HG03439 (cell line): Measurements from ENCODE around the gene MGAT5B.
"Not testable (repeated sequence)": the region's sequence is repeated elsewhere in the genome, so short reads cannot be mapped to it uniquely, and the experiment has no call there.

Experiments used
- ATAC-seq: cut with Tn5 transposase; IDR thresholded peaks from one replicate; pipeline ENCODE4 v1.9.1; 2021; ENCODE audit warnings: mild to moderate bottlenecking, moderate library complexity; ENCODE audit not compliant: unreplicated experiment

MGAT5B gene, protein sequence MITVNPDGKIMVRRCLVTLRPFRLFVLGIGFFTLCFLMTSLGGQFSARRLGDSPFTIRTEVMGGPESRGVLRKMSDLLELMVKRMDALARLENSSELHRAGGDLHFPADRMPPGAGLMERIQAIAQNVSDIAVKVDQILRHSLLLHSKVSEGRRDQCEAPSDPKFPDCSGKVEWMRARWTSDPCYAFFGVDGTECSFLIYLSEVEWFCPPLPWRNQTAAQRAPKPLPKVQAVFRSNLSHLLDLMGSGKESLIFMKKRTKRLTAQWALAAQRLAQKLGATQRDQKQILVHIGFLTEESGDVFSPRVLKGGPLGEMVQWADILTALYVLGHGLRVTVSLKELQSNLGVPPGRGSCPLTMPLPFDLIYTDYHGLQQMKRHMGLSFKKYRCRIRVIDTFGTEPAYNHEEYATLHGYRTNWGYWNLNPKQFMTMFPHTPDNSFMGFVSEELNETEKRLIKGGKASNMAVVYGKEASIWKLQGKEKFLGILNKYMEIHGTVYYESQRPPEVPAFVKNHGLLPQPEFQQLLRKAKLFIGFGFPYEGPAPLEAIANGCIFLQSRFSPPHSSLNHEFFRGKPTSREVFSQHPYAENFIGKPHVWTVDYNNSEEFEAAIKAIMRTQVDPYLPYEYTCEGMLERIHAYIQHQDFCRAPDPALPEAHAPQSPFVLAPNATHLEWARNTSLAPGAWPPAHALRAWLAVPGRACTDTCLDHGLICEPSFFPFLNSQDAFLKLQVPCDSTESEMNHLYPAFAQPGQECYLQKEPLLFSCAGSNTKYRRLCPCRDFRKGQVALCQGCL

DNA sequence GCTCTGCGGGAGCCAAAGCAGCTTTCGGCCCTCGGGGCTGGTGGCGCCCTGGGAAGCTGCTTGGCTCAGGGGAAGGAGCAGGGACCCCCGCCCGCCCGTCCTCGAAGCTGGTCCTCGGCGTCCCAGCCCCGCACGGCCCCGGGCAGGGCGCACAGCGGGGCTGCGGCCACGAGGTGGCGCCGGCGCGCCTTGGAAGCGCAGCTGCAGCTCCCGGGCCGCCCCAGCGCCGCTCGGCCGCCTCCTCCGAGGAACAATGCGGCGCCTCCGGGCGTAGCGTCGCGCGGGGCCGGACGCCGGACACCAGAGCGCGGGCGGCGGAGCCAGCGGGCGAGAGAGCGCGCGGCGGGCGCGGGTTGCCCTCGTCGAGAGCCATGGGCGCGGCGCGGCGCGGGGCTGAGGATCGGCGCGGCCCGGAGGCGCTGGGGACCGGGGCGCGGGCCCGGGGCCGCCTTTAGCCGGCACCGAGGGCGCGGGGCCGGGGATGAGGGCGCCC is at the start of gene MGAT5B:
Gene MGAT5B (plus strand): TSS at position 229 of the 493 bp plus-strand sequence. CDS start 626 bp downstream, outside the sequence.
- peak; percentile 68 for ATAC-seq

DNA sequence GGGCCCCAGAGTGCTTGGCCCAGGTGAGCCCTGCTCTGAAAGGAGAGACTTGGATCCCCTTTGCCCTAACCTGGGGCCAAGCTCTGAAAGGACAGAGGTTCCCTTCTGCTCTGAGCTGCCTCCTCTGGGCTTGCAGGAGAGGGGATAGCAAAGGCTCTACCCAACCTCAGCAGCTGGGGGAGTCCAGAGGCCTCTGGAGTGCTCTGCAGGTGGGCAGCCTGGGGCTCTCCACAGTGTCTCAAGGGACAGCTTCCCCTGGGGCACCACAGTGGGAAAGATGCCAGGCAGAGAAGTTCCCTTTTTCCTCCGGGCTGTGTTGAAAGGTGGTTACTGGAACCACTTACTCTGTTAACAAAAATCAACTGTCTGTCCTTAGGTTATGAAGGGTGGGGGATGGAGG is 48.2 kb upstream of the MGAT5B start:
- no peak for ATAC-seq

DNA sequence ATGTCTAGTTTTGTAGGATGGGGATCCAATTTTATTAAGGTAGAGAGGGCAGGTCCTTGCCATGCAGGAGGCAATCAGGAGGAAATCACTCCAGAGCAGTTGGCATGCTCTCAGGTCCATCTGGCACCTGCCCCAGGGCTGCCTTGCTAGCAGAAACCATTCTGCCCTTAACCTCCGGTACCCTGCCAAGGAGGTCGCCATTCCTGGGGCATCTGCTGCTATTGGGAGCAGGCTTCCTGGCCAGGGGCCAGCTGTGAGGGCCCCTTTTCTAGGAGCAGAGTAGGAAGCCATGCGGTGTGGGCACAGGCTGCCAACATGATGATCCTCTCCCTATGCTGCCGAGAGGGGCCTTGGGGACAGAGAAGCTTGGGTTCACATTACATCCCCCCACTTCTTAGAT is 47.6 kb upstream of the MGAT5B start:
- ATAC-seq: no peak

DNA sequence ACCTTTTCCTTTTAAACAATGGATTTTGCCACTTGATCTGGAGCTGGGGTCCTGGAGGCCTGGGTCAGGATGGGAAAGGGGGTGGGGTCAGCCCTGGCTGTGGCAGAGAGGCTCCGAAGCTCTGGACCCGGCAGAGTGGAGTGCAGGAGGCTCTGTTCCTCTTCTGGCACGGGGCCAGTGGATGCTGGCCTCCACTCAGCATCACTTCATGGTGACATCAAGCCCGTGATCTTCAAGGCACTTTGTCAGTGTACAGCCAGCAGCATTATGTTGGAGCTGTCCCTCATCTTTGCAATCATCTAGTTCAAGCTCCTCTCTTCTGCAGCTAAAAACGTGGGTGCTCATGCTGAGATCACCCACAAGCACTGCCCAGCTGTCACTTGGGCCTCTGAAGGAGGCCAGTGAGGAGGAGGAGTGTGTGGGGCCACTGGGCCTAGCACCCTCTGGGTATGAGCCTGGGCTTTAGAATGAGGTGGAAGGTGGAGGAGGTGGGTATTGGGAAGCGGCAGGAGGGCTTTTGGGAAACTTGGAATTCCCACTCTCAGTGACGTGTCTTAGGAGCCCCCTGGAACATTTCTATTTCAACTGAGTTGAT is 45.9 kb upstream of the MGAT5B start:
- ATAC-seq: no peak

DNA sequence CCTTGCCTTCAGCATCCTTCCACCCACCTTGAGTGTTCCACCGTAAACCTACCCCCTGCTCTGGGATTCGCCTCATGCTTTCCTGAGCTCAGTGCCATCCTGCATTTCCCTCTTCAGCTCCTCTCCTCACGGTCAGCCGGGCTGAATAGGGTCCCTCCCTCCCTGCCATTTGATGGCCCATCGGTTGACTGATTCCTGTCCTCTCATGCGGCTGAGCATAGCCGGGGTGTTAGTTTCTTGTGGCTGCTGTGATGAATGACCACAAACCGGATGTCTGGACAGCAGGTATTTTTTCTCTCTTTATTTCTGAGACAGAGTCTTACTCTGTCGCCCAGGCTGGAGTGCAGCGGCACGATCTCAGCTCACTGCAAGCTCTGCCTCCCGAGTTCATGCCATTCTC is 44.1 kb upstream of the MGAT5B start:
- no peak for ATAC-seq

DNA sequence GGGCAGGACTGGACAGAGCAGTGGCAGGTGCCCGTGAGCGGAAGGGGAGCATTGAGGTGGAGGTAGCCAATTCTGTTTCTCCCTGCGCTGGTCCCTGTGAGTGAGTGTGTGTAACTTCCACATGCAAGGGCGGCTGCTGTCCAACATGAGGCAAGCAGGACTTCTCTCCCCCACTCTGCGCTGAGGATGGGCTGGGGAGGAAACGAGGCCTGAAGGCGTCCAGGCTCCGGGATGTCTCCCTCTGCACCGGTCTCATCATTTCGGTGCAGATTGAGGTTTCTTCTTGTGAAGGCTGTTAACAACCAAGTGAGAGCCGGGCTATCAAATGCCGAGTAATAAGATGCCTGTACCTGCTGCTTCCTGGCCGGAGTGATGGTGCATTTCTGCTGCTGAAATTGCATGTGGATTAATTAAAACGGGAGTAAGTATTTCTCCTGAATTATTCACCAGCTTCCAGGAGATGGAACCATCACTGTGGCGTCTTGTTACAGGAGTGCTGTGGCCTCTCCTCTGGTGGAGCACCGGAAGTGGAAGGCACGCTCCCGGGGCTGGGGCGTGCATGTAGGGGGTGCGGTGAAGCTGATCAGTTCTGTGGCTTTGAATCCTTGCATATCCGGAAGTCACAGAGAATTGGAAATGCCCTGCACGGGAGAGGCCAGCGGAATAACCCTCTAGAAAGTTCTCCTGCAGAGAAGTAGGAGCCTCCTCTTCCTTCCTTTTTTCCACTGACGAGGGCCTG is 41.7 kb upstream of the MGAT5B start:
- ATAC-seq: no peak

DNA sequence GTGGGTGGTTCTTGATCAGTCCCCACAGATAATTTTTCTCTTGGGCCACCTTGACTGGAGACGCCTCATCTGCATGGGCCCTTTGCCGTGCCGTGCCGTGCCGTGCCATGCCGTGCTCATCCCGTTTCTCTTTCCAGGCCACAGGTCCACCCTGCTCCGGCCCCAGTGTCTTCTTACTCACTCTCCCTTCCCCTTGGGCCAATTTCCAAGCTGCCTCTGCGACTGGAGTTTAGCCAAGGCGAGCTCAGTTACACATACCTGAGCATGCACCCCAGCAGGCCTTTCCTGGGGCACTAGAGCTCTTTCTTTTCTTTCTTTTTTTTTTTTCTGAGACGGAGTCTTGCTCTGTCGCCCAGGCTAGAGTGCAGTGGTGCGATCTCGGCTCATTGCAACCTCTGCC is 40.5 kb upstream of the MGAT5B start:
- ATAC-seq: no peak

DNA sequence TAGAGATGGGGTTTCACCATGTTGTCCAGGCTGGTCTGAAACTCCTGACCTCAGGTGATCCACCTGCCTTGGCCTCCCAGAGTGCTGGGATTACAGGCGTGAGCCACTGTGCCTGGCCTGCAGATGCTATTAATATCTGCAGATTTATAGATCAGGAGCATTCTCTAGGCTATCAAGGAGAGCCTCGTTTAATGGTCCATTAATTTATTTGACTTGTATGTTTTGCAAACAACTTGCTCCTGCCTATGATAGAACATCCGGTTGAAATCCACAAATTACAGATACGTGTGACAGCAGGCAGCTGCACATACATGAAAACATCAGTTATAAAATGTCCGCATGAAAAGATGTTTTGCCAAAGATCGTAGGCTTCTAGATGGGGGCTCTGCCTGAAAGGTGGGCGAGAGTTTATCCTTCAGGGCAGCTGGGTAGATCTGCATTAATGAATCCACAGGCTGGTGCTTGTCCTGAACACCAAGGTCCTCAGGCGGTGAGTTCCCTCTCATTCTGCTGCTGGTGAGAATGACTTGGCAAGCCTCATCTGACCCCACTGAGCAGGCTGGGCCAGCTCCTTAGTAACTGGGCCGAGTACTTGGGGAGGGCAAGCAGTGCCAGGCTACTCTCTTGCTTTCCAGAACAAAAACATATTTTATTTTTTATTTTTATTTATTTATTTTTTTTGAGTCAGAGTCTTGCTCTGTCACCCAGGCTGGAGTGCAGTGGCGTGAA is 37.1 kb upstream of the MGAT5B start:
- ATAC-seq: no peak

DNA sequence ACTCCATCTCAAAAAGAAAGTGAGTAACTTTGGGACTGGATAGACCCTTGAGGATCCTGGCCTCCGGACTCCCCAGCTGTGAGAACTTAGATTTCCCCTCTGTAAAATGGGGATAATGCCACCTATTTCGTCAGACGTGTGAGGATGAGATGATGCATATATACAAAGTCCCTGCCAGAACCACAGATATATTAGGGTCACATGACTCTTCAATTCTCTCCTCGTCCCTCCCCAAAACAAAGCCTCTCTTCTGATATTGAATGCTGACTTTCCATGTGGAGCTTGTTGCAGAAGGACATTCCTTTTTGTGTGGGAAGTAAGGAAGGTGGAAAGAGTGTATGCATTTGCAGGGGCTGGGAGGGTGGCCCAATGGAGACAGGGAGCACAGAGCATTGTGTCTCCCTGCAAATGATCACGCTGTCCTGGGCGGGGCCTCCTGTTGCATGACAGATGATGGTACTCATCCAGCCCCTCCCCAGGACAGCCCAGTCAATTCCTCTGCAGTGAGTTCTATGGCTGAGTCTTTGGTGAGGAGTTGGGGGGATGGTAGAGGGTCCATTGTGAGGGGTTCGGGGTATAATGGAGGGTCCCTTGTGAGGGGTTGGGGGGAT is 35.1 kb upstream of the MGAT5B start:
- no peak for ATAC-seq

DNA sequence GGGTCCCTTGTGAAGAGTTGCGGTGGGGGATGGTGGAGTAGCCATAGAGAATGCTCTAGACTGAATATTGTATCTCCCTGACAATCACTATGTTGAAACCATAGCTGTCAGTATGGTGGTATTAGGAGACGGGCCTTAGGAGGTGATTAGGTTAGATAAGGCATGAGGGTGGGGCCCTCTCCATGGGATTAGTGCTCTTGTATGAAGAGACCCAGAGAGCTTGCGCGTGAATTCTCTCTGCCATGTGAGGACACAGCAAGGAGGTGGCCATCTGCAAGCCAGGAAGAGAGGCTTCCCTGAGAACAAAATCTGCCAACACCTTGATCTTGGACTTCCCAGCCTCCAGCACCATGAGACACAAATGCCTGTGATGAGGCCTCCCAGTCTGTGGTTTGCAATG is 34.5 kb upstream of the MGAT5B start:
- no peak for ATAC-seq

DNA sequence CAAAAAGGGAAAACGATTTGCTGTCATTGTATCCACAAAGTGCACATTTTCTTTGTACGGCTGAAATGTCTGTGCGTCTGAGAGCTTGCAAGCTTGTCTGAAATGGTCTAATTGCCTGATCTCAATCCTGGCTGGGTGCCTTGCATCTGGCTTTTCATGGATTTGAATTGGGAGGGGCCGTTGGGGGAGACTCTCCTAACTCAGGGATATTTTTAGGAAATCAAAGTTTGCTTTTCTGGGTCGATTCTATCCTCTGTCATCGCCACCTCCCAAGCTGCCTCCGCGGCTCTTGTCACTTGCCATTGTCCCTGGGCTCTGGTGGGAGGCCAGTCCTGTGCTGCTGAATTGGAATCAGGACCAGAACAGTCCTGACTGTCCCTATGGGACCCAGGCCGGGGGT is 33.3 kb upstream of the MGAT5B start:
- no peak for ATAC-seq

DNA sequence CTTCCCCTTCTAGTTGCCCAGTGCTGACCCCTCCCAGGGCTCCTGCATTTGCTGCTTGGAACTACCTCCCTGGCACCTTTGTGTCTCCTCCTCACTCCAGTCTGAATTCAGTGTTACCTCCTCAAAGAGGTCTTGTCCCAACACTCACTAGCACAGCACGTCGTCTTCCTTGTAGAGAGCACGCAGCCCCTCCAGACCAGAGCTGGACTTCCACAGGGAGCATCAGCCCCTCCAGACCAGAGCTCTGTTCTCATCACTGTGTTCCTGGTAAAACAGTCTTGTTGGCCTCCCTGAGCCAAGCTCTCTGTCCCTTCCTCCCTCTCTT is 27.8 kb upstream of the MGAT5B start:
- no peak for ATAC-seq

DNA sequence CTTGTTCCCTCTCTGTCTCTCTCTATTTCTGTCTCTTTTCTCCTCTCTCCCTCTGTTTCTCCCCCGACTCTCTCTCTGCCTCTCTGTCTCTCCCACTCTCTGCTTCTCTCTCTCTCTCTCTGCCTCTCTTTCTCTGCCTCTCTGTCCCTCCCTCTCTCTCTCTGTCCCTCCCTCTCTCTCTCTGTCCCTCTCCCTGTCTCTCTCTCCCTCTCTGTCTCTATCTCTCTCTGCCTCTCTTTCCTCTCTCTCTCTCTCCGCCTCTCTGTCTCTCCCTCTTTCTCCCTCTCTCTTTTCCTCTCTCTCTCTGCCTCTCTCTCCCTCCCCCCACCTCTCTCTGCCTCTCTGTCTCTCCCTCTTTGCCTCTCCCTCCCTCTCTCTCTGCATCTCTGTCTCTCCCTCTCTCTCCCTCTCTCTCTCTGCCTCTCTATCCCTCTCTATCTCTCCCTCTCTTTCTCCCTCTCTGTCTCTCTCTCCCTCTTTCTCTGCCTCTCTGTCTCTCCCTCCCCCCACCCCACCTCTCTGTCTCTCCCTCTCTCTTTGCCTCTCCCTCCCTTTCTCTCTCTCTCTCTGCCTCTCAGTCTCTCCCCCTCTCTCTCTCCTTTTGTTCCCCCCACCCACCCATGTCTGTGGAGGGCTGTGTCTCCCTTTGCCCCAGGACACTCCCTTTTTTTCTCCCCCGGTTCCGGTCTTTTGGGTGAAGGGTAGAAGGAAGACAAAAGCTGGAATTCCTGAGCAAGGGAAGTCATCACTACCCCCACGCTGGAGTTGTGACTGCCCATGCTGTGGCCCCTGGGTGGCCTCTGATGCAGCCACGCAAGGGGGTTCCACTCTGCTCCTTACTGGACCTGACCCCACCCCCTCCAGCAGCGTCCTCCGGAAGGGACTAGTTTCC is 27.1 kb upstream of the MGAT5B start:
- ATAC-seq: no peak

DNA sequence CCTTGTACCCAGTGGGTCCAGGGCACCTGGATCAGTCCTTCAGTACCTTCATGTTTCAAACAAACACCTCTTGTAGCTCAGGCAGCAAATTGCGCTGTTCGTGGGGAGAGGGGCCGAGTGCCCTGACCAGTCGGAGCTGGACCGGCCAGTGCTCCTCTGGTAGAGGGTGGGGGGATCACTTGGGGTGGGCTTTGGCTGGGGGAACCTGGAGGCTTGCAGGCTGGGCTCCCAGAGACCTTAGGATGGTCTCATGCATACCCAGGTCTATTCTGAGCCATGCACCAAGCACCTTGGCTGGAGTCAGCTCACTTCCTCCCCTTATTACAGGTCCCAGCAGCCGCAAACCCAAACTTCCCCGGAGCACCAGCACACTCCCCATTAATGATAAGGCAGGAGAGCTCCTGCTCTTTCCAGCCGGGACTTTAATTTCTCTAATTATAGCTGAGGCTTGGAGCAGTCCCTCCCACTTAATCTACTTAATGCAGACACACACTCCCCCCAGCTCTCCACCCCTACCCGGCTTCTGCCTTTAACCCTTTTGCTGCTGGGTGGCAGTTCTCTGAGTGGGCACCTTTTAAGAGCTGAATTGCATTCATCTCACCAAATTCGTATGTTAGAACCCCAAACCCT is 26.3 kb upstream of the MGAT5B start:
- ATAC-seq: no peak

DNA sequence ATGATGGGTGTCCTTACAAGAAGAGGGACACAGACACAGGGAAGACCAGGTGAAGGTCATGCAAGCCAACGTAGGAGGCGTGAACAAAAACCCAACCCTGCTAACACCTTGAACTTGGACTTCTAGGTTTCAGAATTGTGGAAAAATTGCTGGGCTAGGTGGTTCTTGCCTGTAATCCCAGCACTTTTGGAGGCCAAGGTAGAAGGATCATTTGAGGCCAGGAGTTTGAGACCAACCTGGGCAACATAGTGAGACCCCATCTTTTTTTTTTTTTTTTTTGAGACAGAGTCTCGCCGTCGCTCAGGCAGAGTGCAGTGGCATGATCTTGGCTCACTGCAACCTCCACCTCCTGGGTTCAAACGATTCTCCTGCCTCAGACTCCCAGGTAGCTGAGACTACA is 25.1 kb upstream of the MGAT5B start:
- ATAC-seq: not testable (repeated sequence)

DNA sequence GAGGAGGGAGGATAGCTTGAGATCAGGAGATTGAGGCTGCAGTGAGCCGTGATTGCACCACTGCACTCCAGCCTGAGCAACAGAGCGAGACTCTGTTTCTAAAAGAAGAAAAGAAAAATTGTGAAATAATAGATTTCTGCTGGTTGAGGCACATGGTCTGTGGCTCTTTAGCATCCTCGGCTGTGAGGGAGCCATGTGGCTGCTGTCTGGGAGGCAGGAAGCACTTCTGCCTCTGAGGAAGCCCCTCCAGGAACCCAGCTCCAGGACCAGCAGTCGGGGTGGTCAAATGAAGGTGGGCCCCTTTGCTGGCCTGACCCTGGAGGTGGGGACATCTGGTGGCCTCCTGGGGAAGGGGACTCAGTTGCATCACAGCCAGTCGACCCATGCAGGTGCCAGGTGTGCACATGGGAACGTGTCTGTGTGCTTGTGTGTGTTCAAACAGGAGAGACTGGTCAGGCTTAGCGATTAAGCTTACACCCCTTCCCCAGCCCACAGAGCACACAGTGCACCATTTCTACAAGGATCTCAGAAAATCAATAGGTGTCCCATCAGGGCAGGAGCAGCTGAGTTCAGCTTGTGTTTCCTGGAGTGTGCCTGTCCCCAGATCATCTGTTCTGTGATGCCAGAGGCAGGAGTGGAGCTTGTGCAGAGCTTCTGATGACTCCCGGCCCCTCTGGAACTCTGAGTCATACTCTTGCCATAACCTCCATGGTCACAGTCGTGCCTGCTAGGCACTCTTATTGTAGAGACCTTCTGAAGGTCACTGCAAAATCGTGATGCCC is 24.3 kb upstream of the MGAT5B start:
- no peak for ATAC-seq

DNA sequence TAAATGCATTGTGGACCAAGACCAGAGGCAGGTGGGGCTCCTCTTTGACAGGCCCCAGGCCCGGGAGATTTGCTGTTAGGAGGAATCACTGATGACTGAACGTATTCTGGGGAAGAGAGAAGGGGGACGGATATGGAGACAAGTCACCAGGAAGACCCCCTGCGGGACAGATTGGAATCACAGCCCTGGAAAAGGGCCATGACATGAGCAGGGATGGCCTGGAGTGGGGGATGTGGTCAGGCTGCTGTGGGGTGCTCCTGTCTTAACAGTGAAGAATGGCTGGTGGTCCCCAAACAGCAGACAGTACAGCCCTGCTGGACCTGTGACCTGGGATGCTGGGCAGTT is 23.7 kb upstream of the MGAT5B start:
- no peak for ATAC-seq

DNA sequence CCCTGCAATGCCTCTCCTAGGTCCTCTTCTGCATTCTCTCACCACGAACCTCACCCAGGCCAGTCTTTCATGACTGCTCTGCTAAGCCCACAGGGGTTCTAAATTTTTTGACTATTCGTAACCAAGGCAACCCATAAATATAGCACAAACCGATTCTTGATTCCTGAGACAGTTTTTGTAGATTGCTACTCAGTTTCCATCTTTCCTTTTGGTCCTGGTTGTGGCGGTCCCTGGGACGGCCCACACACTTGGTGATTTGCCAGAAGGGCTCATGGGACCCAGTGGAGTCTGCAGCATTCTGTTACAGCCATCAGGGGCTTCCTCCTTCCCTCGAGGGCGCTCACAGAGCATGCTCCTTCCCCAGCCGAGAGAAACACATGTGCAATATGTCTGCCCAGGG is 23.4 kb upstream of the MGAT5B start:
- ATAC-seq: no peak
